GOT3 (cell line): ENCODE data around the gene SSR3.
"Not testable (repeated sequence)": the region's sequence is repeated elsewhere in the genome, so short reads cannot be mapped to it uniquely, and the experiment has no call there.

Experiments used
- DNase-seq: peaks from one replicate; lab custom pipeline; 2025; ENCODE audit warnings: mixed read lengths; lab: John Stamatoyannopoulos, UW

Gene SSR3

DNA sequence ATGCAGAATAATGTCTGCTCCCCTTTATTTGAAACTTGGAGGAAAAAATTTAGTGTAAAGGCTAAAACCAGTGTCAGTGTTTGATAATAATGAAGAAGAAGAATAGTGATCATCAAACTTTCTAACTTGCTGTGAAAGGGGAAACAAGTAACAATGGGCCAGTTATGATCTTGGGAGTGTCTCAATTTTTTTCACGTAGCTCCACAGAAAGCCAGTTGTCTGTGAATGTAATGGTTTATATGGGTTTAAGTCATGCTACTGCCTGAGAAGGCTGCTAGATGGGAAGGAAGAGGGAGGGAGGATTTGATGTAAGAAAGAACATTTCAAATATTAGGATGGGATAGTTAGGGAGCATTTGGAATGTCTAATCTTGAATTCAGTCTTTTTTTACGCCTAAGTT is 21.1 kb upstream of the SSR3 start:
- DNase-seq = no peak

DNA sequence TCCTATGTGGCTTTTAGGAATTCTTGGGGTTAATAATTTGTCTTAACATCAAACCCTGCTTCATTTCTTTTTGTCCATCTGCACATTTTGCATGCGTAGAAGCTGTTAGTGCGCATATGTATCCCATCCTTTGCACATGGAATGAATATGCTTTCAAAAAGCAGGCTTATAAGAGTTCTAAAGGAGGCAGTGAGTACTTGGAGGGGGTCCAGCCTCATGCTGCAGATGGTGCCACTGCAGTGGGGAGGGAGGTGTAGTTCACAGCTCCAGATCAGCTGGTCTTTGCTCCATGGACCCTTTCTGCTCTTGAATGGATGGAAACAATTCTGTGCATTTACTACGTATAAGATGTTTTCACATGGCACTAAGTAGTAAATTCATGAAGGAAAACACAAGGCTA is 20.7 kb upstream of the SSR3 start:
- DNase-seq = no peak

DNA sequence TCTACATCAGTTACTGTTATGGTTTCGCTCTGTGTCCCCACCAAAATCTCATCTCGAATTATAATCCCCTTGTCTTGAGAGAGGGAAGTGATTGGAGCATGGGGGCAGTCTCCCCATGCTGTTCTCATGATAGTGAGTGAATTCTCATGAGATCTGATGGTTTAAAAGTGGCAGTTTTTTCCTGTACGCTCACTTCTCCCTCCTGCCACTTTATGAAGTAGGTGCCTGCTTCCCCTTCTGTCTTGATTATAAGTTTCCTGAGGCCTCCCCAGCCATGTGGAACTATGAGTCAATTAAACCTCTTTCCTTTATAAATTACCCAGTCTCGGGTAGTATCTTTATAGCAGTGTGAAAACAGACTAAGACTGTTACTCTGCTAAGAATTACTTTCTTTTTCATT is 15.0 kb upstream of the SSR3 start:
- not testable (repeated sequence) for DNase-seq

DNA sequence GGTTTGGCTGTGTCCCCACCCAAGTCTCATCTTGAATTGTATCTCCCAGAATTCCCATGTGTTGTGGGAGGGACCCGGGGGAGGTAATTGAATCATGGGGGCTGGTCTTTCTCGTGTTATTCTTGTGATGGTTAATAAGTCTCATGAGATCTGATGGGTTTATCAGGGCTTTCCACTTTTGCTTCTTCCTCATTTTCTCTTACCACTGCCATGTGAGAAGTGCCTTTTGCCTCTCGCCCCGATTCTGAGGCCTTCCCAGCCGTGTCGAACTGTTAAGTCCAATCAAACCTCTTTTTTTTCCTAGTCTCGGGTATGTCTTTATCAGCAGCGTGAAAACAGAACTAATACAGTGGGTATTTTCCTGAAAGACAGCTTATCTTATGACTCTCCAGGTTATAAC is 14.1 kb upstream of the SSR3 start:
- DNase-seq = not testable (repeated sequence)

DNA sequence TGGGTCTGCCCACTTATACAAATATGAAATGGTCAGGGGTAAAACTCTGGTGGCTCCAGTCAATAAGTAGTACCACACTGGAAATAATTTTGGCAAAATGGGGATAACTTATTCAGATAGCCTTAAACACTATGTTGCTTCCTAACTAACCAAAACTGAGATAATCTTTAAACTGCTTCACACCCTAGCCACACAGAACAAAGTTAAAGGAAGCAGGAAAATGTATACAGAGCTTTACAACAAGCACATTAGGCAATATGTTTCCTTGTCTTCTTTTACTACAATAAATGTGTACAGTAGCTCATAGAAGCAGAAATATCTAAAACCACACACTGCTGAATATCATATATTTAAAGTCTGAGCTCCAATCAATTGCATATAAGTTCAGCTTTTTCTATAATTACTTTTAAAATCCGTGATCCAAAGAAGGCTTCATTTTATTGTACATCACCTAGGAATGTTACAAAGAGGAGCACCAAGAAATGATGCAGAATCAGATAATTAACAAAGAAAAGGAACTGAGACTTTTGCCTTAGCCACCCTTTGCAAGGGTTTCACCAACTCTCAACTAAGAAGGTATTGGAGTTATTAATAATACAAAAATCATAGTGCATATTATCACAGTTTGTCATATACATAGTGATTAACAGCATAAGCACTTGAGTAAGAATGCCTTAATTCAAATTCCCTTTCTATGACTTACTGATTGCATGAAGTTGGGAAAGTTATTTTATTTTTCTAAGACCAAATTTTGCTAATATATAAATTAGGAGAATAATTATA is 9.2 kb upstream of the SSR3 start:
- DNase-seq = no peak

DNA sequence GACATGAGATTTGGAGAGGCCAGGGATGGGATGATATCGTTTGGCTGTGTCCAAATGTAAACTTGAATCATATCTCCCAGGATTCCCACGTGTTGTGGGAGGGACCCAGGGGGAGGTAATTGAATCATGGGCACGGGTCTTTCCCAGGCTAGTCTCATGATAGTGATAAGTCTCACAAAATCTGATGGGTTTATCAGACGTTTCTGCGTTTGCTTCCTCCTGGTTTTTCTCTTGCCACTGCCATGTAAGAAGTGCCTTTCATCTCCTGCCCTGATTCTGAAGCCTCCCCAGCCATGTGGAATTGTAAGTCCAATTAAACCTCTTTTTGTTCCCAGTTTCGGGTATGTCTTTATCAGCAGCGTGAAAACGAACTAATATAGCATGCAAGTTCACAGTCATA is 7.6 kb upstream of the SSR3 start:
- not testable (repeated sequence) for DNase-seq

DNA sequence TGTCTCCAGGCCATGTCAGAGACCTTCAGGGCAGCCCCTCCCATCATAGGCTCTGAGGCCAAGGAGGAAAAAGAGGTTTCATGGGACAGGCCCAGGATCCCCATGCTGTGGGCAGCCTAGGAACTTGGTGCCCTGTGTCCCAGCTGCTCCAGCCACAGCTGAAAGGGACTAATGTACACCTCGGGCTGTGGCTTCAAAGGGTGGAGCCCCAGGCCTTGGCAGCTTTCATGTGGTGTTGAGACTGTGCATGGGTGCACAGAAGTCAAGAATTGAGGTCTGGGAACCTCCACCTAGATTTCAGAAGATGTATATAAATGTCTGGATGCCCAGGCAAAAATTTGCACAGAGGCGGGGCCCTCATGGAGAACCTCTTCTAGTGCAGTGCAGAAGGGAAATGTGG is 6.6 kb upstream of the SSR3 start:
- no peak for DNase-seq

DNA sequence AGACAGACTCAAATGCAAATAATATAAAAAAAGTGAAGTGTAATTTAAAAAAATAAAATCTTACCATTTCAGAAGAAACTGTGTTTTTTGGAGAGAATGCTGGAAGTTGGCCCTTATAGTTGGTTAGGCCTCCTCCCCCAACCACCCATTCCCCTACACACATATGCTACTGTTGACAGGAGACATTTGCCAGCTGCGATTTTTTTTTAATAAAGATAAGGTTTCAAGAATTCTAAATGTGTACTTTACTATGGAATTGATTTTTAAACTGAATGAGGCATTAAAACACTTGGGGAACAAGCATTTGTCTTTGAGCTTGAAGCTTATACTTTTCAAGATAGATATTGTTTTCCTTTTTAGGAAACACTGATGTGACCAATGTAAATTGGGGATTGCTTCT is 4.4 kb upstream of the SSR3 start:
- no peak for DNase-seq

DNA sequence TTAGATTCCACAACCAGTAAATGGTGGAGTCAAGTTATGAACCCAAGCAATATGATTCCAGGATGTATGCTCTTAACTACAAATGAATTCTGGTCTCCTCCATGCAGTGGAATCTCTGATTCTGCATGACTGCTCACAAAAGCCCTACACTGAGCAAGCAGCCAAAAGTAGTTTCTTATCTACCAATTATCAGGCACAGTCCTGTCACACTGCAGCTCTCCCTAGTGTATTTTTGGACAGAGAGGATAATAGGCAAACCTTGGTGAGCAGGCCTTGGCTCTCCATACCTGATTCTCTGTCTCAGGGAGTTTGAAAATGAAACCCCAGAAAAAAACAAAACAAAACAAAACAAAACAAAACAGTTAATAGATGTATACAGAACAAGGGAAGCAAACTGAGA is 3.5 kb upstream of the SSR3 start:
- DNase-seq = no peak

DNA sequence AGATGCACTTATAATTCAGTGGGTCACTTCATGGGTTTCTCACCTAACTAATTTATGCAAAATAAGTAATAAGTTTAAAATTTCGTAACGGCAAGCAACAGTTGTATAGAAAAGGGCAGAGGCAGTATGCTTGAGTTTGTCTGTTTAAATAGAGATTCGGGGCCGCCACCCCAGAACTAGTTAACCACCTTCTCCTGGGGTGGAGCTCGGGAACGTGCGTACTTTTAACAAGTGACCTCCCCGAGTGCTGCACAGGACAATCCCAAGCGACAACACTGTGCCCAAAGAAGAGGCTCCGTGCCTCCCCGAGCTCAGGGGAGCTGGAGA is 439 bp downstream of the SSR3 start:
- DNase-seq = no peak

DNA sequence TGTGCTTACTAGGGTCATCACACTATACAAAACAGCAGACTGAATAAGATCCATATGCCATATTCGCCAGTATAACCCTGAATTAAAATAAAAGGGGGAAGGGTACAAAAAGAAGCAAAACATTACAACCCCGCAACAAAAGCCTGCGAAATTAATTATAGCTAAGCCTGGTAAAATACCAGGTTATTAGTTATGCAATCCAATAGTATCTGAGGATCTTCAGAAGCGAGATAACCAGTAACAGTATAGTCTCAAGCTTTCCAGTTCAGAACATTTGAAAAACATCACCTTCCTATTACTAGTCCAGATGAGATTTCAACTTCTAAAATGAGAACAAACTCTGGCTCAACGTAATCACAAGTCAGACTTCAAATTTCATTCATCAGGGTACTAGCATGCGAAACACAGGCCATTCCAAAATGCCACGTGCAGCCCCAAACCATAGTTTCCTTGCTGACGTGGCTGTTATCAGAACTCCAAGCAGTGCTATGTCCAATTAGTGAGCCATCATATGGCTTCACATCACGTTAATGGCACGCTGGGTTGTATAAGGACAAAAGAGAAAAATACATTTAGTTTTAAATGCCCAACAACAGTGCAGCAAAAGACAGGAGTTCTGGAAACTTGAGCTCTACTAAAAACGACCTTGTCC is 1.1 kb downstream of the SSR3 start:
- DNase-seq = no peak

DNA sequence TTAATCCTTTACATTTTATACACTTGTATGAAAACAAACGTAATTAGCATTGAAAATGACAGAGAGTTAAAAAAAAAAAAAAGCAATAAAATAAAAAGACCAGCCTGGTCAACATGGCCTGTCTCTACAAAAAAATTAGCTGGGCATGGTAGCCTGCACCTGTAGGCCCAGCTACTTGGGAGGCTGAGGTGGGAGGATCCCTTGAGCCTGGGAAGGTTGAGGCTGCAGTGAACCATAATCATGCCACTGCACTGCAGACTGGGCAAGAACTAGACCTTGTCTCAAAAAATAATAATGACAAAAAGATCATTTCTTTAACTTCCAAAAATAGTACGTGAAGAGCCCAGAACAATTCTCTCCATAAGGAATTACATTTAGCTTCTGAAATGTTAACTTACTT is 1.9 kb downstream of the SSR3 start:
- DNase-seq = no peak

DNA sequence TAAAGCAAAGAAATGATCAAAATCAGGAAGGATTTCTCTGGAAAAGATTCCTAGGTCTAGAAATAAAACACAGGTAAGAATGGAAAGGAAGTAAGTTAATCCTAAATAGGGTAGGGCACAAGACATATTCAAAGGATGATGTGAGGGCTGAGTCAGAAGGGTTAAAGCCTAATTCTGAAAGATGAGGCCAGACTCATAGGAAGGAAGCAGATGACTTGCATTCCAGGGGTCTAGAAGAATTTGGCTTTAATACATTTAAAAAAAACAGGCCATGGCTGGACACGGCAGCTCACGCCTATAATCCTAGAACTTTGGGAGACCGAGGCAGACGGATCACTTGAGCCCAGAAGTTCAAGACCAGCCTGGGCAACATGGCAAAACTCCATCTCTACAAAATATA is 3.2 kb downstream of the SSR3 start:
- DNase-seq = no peak

DNA sequence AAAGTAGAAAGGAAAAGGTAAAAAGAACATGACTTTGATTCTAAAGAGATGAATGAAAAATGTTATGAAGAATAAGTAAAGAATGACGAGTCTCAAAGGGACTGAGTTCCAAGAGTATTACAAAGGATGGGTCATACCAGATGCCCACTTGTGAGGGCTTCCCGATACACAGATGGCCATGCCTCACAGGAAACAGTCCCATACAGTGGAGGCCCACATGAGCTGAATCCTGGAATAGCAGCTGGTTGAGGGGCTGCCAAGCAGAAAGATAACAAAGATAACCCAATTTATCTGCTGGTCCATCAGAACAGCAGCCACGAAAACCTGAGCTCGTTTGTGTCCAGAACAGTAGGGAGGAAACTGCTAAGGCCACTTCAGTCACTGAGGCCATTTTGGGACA is 3.7 kb downstream of the SSR3 start:
- no peak for DNase-seq

DNA sequence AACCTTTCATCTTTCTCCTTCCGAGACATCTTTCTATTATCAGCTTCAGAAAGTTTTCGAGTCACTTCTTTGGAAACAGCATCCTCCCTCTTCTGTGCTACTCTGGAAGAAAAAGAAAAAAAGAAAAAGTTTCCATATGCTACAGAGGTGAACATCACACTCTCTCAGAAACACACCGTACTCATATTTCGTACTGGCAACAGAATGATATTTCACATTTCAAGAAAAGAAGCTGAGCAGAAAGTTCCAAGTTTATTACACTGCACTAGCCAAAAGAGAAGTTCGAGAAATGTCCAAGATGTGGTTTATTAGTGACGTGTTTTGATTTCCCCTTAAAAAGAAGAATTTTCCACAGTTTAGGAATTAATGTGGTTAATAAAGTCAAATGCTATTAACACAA is 6.0 kb downstream of the SSR3 start:
- no peak for DNase-seq

DNA sequence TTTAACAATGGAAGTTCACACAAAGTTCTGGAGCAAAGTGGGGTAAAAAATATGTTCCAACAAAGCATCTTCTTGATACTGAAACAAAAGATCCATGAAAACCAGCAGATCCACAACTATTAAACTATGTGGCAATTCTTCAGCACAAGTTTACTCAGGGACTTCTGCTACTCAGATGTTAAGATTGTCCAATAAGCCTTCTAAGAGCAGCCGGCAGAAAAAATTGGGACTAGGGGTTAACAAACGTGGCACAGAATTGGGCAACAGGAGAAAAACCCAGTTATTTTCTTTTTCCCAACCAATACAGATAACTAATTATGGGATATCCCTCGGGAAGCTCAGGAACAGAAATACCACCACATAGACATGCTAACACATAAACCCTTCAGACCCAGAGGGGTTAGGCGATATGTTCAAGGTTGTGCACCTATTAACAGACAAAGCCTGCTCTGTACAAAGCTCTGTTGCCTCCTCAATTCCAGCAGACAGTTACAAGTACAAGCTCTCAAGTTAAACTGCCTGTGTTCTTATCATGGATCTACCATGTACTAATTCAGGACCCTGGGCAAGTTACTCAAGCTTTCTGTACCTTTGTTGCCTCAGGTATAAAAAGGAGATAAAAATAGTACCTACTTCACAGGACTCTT is 6.8 kb downstream of the SSR3 start:
- DNase-seq = no peak

DNA sequence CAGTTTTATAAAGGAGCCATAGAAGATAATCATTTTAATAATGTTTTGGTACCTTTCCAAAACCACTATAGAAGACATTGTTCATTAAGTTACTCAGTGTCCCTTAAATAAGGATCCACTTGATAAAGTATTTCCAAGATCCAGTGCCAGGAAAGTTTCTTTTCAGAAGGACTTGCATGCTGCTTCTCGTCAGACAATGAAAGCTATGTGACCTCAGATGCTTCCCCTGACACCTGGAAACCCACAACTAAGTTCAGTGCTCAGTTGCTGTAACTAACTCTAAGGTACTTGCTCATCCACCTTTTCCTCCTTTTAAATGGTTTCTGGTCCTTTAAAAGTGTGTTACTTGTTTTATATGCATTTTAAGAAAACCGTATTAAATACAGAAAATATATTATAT is 7.3 kb downstream of the SSR3 start:
- no peak for DNase-seq

DNA sequence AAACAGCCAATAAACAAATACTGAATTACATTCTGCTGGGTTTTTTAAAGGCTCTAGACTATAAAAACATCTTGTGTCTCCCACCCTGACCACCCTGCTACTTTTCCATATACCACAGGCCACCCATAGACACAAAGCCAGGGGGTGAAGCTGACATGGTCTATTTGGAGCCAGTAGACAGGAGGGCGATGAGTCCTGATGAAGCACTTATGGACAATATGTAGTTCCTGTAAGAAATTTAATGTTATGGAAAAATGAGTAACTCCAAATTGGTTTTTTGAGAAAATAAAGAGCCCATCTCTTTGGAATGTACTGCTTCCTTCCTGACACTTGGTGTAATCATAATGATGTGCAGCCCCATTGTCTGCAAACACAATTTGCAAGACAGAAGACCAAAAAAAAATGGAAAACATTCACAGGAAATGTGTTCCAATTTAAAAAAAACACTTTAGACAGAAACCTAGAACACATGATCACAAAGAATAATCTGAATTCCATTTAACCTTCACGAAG is 11.8 kb downstream of the SSR3 start:
- DNase-seq = no peak

DNA sequence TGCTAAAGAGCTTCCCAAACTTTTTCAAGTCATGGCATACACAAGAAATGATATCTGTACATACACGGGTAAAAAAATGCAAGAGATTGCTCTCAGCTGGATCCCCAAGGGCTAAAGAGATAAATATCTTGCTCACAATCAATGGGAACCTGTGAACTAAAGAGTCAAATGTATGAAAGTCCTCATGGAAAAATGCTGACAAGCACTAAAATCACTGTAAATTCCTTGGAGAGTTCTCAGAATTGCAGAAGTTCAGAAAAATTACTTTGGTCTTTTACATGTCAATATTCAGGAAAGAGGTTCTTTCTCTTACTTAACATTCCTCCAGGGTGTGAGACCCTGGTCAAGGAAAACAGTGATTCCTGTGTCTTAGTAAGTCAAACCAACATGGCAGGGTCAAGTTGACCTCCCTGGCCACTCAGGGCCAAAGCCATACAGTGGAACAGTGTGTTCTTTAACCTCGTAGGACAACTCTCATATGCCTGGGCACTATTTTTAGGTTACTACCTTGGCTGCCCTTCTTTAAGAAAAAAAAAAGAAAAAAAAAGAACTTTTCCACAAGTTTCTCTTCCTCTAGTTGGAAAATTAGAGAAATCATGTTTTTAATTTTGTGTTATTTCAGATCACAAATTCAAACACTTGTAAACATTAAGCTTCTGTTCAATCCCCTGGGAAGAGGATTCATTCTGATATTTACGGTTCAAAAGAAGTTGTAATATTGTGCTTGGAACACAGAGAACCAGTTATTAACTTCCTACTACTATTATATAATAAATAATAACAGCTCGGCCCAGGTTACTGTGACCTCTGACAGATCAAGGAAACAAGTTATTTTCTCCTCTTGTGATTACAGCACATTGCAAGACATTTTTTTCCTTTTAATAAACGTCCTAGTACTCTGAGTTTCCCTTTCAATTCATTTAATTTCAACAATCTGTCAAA is 12.5 kb downstream of the SSR3 start:
- DNase-seq = no peak

DNA sequence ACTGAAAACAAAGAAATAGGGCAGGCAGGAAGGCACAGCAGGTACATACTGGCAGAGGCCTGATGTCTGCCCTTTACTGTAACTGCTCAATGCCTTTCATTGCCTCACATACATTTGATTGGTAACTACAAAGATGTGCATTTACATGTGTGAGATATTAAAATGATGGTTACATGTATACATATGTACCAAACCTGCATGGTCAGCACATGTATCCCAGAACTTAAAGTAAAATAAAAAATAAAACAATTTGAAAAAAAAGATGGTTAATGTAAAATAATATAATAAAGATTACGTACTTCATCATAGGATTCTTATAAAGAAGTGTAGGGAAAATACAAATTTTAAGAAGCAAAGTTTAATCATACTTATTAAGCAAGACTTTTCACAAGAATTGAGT is 15.1 kb downstream of the SSR3 start:
- DNase-seq = no peak

DNA sequence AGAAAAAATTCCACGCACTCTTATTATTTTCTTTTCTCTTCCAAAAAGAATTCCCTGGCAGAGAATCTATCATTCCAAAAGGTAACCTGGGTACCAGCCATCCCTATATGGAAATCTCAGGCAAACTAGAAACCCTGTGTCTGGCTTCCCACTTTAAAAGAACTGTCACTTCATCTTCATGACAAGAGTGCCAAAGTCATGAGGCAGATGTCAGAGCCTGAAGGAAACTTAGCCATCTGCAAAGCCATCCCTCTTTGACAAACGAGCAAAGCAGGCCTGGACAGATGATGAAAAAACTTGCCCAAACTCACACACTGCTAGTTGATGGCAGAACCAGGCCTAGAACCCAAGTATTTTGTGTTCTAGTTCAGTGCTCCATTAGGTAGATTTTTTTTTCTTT is 15.9 kb downstream of the SSR3 start:
- no peak for DNase-seq
